22Rv1 (cell line): ENCODE measurements around the gene GAB2.
A peak's percentile ranks its signal among the peaks of the same experiment; 100 is the strongest.
"Not testable (repeated sequence)": the region's sequence is repeated elsewhere in the genome, so short reads cannot be mapped to it uniquely, and the experiment has no call there.

Experiments used
- H3K27ac ChIP-seq: fragments of 450-650 bp; 2 replicates; pipeline ENCODE4 v1.5.1; 2017
- ZFX ChIP-seq: fragments of 450-650 bp; IDR thresholded peaks from 2 replicates; pipeline ENCODE4 v1.6.1; 2017; ENCODE audit warnings: antibody characterized with exemption, borderline replicate concordance
- TF ChIP-seq, protein P1 (sequence below): fragments of 450-650 bp; IDR thresholded peaks from 2 replicates; pipeline ENCODE4 v1.5.1; 2017; ENCODE audit warnings: mild to moderate bottlenecking

The GAB2 gene, protein sequence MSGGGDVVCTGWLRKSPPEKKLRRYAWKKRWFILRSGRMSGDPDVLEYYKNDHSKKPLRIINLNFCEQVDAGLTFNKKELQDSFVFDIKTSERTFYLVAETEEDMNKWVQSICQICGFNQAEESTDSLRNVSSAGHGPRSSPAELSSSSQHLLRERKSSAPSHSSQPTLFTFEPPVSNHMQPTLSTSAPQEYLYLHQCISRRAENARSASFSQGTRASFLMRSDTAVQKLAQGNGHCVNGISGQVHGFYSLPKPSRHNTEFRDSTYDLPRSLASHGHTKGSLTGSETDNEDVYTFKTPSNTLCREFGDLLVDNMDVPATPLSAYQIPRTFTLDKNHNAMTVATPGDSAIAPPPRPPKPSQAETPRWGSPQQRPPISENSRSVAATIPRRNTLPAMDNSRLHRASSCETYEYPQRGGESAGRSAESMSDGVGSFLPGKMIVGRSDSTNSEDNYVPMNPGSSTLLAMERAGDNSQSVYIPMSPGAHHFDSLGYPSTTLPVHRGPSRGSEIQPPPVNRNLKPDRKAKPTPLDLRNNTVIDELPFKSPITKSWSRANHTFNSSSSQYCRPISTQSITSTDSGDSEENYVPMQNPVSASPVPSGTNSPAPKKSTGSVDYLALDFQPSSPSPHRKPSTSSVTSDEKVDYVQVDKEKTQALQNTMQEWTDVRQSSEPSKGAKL

DNA sequence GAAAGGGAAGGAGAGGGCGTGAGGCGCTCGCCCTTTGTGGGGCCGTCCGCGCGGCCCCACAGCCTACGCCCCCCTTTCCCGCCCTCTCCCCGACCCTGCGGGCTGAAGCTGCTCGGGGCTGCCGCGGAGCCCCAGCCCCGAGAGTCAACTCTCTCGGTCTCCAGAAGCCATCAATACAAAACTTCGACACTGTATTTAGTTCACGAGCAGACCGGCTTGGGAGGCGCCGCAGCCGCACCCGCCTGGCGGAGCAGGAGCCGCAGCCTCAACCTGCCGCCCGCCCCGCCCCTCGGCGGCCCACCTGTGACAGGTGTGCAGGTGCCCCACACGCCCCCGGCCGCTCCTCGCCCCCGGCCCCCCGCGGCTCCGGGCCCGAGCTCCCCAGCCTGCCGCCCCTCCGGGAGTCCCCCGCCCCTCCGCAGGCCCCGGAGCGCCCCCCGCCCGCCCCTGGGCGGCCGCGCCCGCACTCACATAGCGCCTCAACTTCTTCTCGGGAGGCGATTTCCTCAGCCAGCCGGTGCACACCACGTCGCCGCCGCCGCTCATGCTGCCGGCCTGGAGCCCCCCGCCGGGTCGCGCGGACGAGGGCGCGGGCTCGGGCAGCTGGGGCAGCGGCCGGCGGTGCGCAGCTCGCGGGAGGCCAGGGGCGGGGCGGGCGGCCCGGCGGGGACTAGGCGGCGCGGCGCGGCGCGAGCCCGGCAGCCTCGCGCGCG is at the start of gene GAB2:
Gene GAB2 (minus strand): TSS at position 646 of the 713 bp plus-strand sequence. CDS start 100 bp downstream, at position 546.
- TF ChIP-seq ZFX: no peak
- TF ChIP-seq, protein P1, sequence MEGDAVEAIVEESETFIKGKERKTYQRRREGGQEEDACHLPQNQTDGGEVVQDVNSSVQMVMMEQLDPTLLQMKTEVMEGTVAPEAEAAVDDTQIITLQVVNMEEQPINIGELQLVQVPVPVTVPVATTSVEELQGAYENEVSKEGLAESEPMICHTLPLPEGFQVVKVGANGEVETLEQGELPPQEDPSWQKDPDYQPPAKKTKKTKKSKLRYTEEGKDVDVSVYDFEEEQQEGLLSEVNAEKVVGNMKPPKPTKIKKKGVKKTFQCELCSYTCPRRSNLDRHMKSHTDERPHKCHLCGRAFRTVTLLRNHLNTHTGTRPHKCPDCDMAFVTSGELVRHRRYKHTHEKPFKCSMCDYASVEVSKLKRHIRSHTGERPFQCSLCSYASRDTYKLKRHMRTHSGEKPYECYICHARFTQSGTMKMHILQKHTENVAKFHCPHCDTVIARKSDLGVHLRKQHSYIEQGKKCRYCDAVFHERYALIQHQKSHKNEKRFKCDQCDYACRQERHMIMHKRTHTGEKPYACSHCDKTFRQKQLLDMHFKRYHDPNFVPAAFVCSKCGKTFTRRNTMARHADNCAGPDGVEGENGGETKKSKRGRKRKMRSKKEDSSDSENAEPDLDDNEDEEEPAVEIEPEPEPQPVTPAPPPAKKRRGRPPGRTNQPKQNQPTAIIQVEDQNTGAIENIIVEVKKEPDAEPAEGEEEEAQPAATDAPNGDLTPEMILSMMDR: peak; percentile 13
- peak within 1 kb of the TSS; percentile 49 for H3K27ac ChIP-seq

DNA sequence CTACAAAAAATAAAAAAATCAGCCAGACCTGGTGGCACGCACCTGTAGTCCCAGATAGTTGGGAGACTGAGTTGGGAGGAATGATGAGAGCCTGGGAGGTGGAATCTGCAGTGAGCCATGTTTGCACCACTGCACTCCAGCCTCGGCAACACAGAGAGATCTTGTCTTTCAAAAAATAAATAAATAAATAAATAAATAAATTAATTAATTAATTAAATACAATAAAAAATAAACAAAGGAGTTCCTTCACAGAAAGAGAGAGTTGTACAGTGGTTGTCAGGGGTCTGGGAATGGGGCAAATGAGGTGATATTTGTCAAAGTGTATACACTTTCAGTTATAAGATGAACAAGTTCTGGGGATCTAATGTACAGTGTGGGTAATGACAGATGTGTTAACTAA is 49.8 kb upstream of the GAB2 start:
- TF ChIP-seq, protein P1: no peak
- no peak overlapping the region for H3K27ac ChIP-seq

DNA sequence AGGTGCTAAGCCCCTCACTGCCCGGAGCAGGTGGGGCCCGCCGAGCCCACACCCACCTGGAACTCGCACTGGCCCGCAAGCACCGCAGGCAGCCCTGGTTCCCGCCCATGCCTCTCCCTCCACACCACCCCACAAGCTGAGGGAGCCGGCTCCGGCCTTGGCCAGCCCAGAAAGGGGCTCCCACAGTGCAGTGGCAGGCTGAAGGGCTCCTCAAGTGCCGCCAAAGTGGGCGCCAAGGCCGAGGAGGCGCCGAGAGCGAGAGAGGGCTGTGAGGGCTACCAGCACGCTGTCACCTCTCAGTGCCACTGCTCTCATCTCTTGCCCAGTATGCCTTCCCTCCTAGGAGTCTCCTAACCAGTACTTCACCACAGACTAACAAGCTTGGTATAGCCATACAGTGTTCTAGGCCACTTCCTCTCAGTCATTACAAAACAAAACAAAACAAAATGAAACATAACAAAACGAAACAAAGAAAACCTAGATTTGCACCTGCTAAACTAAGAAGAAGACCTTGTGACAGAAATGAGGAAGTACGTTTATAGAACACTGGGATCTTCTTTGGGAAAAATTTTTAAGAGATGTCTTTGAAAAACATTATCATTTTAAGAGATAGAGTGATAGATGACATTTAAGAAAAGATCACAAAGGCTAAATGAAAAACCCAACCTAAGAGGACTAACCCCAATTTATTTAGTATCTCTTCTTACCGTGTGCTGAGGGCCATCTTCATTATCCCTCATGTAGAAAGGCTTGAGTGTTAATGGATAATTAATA is 47.7 kb upstream of the GAB2 start:
- no peak overlapping the region for H3K27ac ChIP-seq
- TF ChIP-seq ZFX: no peak
- TF ChIP-seq, protein P1: no peak

DNA sequence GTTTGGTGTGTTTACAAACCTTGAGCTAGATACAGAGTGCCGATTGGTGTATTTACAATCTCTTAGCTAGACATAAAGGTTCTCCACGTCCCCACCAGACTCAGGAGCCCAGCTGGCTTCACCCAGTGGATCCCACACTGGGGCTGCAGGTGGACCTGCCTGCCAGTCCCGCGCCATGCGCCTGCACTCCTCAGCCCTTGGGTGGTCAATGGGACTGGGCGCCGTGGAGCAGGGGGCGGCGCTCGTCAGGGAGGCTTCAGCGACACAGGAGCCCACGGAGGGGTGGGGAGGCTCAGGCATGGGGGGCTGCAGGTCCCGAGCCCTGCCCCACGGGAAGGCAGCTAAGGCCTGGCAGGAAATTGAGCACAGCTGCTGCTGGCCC is 47.2 kb upstream of the GAB2 start:
- not testable (repeated sequence) for H3K27ac ChIP-seq

DNA sequence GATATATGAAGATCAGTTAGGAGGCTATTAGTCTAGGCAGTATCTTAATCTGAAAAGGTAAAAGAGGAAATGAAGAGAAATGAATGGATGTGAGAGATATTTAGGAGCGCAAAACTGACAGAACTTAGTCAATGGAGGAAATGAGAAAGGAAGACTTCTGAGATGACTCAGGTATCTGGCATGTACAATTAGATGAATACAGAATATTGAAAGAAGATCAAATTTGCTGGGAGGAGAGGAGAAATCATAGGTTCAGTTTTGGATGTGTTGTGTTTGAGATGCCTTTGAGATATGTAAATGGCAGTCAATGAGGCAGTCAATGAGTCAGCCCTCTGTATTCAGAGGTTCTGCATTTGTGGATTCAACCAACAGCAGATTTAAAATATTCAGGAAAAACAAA is 42.9 kb upstream of the GAB2 start:
- TF ChIP-seq, protein P1: no peak
- no peak for TF ChIP-seq ZFX

DNA sequence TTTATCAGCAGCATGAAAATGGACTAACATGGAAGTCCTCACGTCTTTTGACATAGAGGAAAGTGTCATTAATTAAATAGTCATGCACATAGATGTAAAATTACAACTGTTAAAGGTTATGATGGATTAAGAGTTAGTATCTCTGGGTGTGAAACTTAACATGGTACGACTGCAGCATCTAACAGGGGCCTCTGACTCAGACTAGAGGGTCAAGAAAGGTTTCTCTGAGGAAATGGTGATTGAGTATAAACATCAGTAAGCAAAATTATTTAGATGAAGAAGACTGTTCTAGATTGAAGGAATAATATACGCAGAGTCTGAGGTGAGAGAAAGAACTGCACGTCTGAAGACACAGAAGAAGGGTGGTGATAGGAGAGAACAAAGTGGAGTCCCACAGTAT is 42.1 kb upstream of the GAB2 start:
- TF ChIP-seq, protein P1: no peak
- no peak for TF ChIP-seq ZFX

More for the DNA sequence above, 42.9 kb upstream of the GAB2 start:
- H3K27ac ChIP-seq: no peak overlapping the region

DNA sequence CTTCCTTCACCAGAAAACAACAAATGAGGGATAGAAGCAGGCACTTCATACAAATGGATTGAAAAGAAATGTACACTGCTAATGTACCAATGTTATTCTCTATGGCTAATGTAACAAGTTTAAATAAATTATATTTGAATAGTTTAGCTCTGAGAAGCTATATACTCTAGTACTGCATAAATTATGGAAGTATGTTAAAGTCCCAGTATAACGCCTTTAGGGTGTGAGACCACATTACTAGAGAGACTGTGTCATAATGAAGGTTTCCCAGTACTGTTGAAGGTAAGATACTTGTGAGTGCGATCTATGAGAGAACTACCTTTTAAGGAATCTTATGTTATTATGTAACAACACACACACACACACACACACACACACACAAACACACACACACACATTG is 39.8 kb upstream of the GAB2 start:
- TF ChIP-seq, protein P1: no peak
- no peak for TF ChIP-seq ZFX
- no peak overlapping the region for H3K27ac ChIP-seq

More for the DNA sequence above, 42.1 kb upstream of the GAB2 start:
- no peak overlapping the region for H3K27ac ChIP-seq
